GM12874 (cell line): ENCODE measurements around the gene TRRAP.

Experiments used
- TF ChIP-seq, protein P1 (sequence below): IDR thresholded peaks from 2 replicates; pipeline ENCODE4 v1.5.1; 2011; ENCODE audit warnings: low read depth, mild to moderate bottlenecking, control low read depth, low read length, moderate library complexity; ENCODE audit not compliant: insufficient read depth

Gene TRRAP

DNA sequence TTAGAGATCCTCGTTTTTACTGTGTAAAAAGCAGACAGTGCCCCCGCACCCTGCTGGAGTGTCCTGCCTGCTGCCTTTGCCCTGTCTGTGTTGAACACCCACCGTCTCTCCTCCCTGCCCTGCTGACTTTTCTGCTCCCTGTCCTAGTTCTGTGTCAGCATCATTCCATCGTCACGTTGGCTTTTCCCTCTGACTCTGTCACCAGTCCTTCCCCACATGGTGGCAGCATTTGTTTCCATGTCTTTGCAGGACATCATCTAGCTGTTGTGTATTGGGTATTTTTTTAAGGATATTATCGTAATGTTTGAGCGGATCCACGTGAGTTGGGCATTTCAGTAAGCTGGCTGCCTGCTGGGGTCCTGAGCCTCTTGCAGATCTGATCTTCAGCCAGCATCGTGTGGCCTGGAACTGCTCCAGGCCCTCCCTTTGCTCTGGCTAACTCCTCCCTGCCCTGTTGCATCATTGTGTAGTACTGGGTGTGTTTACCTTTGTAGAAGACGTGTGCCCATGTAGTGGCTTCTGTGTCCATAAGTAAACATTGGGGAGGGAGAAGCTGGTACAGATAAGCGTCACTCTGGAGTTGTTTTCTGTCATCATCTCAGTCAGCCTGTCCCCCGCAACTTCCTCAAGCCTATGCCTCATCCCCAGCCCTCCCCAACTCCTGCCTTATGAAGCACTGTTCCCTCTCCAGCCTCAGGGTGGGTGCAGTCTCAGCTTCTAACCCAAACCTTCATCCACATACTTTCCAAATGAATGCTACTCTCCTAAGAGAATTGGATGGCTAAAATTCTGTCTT, 44.3 kb downstream of the TRRAP start:
- TF ChIP-seq, protein P1, sequence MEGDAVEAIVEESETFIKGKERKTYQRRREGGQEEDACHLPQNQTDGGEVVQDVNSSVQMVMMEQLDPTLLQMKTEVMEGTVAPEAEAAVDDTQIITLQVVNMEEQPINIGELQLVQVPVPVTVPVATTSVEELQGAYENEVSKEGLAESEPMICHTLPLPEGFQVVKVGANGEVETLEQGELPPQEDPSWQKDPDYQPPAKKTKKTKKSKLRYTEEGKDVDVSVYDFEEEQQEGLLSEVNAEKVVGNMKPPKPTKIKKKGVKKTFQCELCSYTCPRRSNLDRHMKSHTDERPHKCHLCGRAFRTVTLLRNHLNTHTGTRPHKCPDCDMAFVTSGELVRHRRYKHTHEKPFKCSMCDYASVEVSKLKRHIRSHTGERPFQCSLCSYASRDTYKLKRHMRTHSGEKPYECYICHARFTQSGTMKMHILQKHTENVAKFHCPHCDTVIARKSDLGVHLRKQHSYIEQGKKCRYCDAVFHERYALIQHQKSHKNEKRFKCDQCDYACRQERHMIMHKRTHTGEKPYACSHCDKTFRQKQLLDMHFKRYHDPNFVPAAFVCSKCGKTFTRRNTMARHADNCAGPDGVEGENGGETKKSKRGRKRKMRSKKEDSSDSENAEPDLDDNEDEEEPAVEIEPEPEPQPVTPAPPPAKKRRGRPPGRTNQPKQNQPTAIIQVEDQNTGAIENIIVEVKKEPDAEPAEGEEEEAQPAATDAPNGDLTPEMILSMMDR, result no peak

DNA sequence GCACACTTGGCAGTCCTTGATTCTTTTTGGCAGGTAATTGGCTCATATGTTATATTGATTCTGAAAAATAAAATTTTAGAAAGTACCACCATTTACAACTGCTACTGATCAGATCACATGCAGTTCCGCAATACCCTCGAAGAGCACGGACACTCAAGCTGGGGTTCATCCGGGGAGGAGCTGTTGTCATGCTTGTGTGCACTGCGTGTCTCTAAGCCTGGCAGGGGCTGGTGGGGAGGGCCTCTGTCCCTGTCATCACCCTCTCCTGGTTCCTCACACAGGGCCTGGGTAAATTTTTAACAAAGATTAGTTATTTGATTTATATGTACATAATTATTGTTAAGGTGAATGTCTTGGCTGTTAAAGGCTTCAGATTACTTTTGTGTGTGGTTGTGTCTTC, 45.2 kb downstream of the TRRAP start:
- TF ChIP-seq, protein P1, result no peak

DNA sequence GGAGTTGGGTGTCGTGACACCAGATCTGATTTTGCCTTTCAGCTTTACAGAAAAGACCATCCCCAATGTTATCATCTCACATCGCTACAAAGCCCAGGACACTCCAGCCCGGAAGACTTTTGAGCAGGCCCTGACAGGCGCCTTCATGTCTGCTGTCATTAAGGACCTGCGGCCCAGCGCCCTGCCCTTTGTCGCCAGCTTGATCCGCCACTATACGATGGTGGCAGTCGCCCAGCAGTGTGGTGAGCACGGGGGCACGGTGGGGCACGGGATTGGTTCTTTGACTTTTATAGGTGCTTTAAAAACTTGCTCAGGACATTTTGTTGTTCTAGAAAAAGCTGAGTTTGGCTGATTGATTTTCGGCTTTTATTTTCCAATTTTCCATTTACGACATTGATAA, 48.8 kb downstream of the TRRAP start:
- TF ChIP-seq, protein P1, result no peak

DNA sequence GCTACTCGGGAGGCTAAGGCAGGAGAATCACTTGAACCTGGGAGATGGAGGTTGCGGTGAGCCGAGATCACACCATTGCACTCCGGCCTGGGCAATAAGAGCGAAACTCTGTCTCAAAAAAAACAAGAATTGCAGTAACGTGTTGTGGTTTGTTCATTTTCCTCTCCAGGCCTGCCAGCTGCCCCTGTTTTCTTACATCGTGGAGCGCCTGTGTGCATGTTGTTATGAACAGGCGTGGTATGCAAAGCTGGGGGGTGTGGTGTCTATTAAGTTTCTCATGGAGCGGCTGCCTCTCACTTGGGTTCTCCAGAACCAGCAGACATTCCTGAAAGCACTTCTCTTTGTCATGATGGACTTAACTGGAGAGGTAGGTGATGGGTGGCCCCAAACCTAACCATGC, 52.1 kb downstream of the TRRAP start:
- TF ChIP-seq, protein P1, result no peak

DNA sequence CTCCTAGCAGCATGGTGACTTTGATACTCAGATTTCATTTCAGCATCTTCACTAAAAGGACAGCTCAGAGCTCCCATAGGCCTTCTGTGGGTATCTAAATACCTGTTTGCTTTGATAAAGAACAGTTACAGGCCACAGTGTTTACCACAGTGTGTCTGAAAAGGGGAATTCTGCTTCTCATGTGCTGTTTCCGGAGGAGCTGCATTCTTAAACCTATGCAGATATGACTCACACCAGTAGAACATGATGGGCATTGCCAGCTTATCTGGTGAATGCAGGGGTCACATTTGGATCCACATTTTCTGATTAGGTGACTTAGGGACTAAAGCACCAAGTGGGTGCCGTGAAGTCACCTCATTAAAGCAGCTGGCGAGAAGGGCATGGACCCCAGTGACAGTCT, 52.6 kb downstream of the TRRAP start:
- TF ChIP-seq, protein P1, result no peak

DNA sequence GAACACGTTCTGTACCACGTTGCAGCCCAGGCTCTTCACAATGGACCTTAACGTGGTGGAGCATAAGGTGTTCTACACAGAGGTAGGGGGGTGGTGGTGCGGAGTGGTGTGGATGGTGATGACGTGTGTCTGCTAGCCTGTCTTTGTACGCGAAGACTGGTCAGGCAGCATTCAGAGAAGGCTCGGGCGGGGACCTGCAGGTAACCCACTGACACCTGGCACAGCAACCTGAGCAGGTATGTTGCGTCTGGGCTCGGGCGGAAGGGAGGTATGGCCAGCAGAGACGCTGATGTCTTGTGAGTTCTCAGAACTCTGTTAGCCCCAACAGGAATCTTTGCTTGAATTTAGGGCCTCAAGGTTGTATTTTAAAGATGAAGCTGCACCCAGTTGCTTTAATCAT, 55.0 kb downstream of the TRRAP start:
- TF ChIP-seq, protein P1, result no peak

DNA sequence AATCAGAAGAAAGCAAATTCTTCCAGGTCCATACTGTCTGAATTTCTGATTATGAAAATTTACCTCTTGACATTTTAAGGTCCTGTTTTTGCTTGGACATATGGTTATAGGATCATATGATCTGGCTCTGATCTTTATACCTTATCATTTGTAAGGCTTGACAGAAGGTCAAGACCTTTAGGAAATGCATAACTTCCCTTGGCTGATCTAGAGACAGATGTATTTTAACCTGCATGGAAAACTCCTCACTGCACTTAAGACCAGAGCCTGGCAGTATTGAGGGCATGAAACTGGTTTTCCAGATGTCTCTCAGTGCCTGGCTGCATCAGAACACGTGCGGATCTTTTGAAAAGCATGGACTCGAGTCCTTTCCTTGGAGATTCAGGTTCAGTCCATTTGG, 55.9 kb downstream of the TRRAP start:
- TF ChIP-seq, protein P1, result no peak
